ENCODE data around the gene RNF8. TPM values are rescaled to one million over a fixed set of nuclear protein-coding genes. Genes with fewer than 3 reads are reported as not detected.
"Not testable (repeated sequence)": the region's sequence is repeated elsewhere in the genome, so short reads cannot be mapped to it uniquely, and the experiment has no call there.

Gene RNF8
- total RNA-seq, 1 experiment from 2014 or later, result 29.7 TPM

- H3K27me3 ChIP-seq, result no peaks in the 10 kb centered on the region
- H3K9me3 ChIP-seq, result no peaks in the 10 kb centered on the region
- no peak for DNase-seq
- H3K4me3 ChIP-seq, result no peak overlapping the region
- peaks cover 17% of the 10 kb centered on the region for H3K36me3 ChIP-seq
Observed at GRCh38 chr6:37317312-37318038, 36.3 kb upstream of the RNF8 start.

GRCh38 chr6:37319156-37319555, 34.6 kb upstream of the RNF8 start:
- no peak for DNase-seq
- H3K36me3 ChIP-seq, result peaks cover 17% of the 10 kb centered on the region
- no peaks in the 10 kb centered on the region for H3K9me3 ChIP-seq
- H3K27me3 ChIP-seq, result no peaks in the 10 kb centered on the region
- no peak overlapping the region for H3K4me3 ChIP-seq

GRCh38 chr6:37319856-37320480, 33.8 kb upstream of the RNF8 start:
- no peaks in the 10 kb centered on the region for H3K9me3 ChIP-seq
- DNase-seq, result no peak
- H3K36me3 ChIP-seq, result peaks cover 17% of the 10 kb centered on the region
- H3K4me3 ChIP-seq, result no peak overlapping the region
- H3K27me3 ChIP-seq, result no peaks in the 10 kb centered on the region

GRCh38 chr6:37320646-37321045, 33.1 kb upstream of the RNF8 start:
- H3K36me3 ChIP-seq, result peaks cover 17% of the 10 kb centered on the region
- no peaks in the 10 kb centered on the region for H3K9me3 ChIP-seq
- no peak for DNase-seq
- H3K4me3 ChIP-seq, result no peak overlapping the region
- H3K27me3 ChIP-seq, result no peaks in the 10 kb centered on the region

GRCh38 chr6:37321101-37321500, 32.7 kb upstream of the RNF8 start:
- Histone ChIP-seq H3K27me3 (no peaks in the 10 kb centered on the region), H3K4me3 (no peak overlapping the region), H3K9me3 (no peaks in the 10 kb centered on the region), H3K36me3 (peaks cover 14% of the 10 kb centered on the region)
- no peak for DNase-seq

- no peaks in the 10 kb centered on the region for H3K27me3 ChIP-seq
- H3K36me3 ChIP-seq, result peaks cover 12% of the 10 kb centered on the region
- H3K9me3 ChIP-seq, result no peaks in the 10 kb centered on the region
- DNase-seq, result no peak
- no peak overlapping the region for H3K4me3 ChIP-seq
Observed at GRCh38 chr6:37321516-37322415, 32.0 kb upstream of the RNF8 start.

GRCh38 chr6:37323580-37323979, 30.2 kb upstream of the RNF8 start:
- no peaks in the 10 kb centered on the region; the same call in 1 of the 2 replicates for H3K36me3 ChIP-seq
- DNase-seq, result no peak
- no peaks in the 10 kb centered on the region for H3K9me3 ChIP-seq
- H3K27me3 ChIP-seq, result no peaks in the 10 kb centered on the region
- H3K4me3 ChIP-seq, result no peak overlapping the region

GRCh38 chr6:37324131-37325033, 29.4 kb upstream of the RNF8 start:
- H3K4me3 ChIP-seq, result no peak overlapping the region

GRCh38 chr6:37330345-37330744, 23.4 kb upstream of the RNF8 start:
- H3K27me3 ChIP-seq, H3K9me3 ChIP-seq, H3K36me3 ChIP-seq, H3K4me3 ChIP-seq, DNase-seq: not testable (repeated sequence)

More at GRCh38 chr6:37324131-37325033, 29.4 kb upstream of the RNF8 start:
- peak; percentile 52 for DNase-seq
- Histone ChIP-seq H3K27me3 (no peaks in the 10 kb centered on the region), H3K9me3 (no peaks in the 10 kb centered on the region), H3K36me3 (no peaks in the 10 kb centered on the region; the same call in 1 of the 2 replicates)

- no peak for DNase-seq
- Histone ChIP-seq H3K9me3 (no peaks in the 10 kb centered on the region), H3K4me3 (no peak overlapping the region), H3K27me3 (no peaks in the 10 kb centered on the region), H3K36me3 (no peaks in the 10 kb centered on the region)
Observed at GRCh38 chr6:37331047-37331446, 22.7 kb upstream of the RNF8 start.

GRCh38 chr6:37332894-37333293, 20.9 kb upstream of the RNF8 start:
- no peak for DNase-seq
- Histone ChIP-seq H3K36me3 (no peaks in the 10 kb centered on the region), H3K9me3 (no peaks in the 10 kb centered on the region), H3K27me3 (no peaks in the 10 kb centered on the region), H3K4me3 (no peak overlapping the region)

- DNase-seq, result no peak
- Histone ChIP-seq H3K9me3 (no peaks in the 10 kb centered on the region), H3K27me3 (no peaks in the 10 kb centered on the region), H3K4me3 (no peak overlapping the region), H3K36me3 (no peaks in the 10 kb centered on the region)
Observed at GRCh38 chr6:37334047-37334446, 19.7 kb upstream of the RNF8 start.

GRCh38 chr6:37338317-37338716, 15.5 kb upstream of the RNF8 start:
- not testable (repeated sequence) for H3K36me3 ChIP-seq, H3K9me3 ChIP-seq, H3K27me3 ChIP-seq, H3K4me3 ChIP-seq, DNase-seq

GRCh38 chr6:37338745-37339255, 15.0 kb upstream of the RNF8 start:
- no peaks in the 10 kb centered on the region for H3K36me3 ChIP-seq
- no peaks in the 10 kb centered on the region for H3K27me3 ChIP-seq
- no peak overlapping the region for H3K4me3 ChIP-seq
- no peaks in the 10 kb centered on the region for H3K9me3 ChIP-seq
- DNase-seq, result no peak

GRCh38 chr6:37339741-37340638, 13.8 kb upstream of the RNF8 start:
- Histone ChIP-seq H3K27me3 (no peaks in the 10 kb centered on the region), H3K4me3 (no peak overlapping the region), H3K36me3 (no peaks in the 10 kb centered on the region), H3K9me3 (no peaks in the 10 kb centered on the region)
- DNase-seq, result no peak
